ENCODE measurements around the gene ING2. TPM values are rescaled to one million over a fixed set of nuclear protein-coding genes. Genes with fewer than 3 reads are reported as not detected.
"Not testable (repeated sequence)": the region's sequence is repeated elsewhere in the genome, so short reads cannot be mapped to it uniquely, and the experiment has no call there.

Gene ING2
- total RNA-seq, 2 donors from 2014 or later: 9.1 to 11.2 TPM

GRCh38 chr4:183543435-183543834, 38.6 kb downstream of the ING2 start:
- H3K9me3 ChIP-seq (ENCODE audit: control insufficient read depth, low read length, poor library complexity, severe bottlenecking): peaks cover 5% of the 10 kb centered on the region
- H3K36me3 Mint-ChIP-seq (ENCODE audit: low read depth): peaks cover 6% of the 10 kb centered on the region
- no peak overlapping the region for H3K4me3 Mint-ChIP-seq
- peaks cover 36% of the 10 kb centered on the region for H3K27me3 Mint-ChIP-seq
- H3K27ac Mint-ChIP-seq: no peak overlapping the region
- DNase-seq (no peak), ATAC-seq (no peak)
- H3K4me1 Mint-ChIP-seq: no peaks in the 10 kb centered on the region

- Mint-ChIP-seq H3K27ac (no peak overlapping the region), H3K27me3 (peaks cover 40% of the 10 kb centered on the region), H3K4me1 (no peaks in the 10 kb centered on the region), H3K36me3 (ENCODE audit: low read depth) (peaks cover 6% of the 10 kb centered on the region), H3K4me3 (no peak overlapping the region)
- peaks cover 5% of the 10 kb centered on the region for H3K9me3 ChIP-seq (ENCODE audit: control insufficient read depth, low read length, poor library complexity, severe bottlenecking)
- no peak for DNase-seq
- no peak for ATAC-seq
Measured at GRCh38 chr4:183544109-183544508, 39.3 kb downstream of the ING2 start.

DNA sequence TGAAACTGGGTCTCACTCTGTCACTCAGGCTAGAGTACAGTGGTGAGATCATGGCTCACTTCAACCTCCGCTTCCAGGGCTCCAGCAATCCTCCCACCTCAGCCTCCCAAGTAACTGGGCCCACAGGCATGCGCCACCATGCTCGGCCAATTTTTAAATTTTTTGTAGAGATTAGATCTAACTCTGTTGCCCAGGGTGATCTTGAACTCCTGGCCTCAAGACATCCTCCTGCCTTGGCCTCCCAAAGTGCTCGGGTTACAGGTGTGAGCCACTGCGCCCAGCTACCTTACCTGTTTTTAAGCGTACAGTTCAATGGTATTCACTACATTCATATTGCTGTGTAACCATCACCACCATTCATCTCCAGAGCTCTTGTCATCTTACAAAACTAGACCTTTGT, 41.5 kb downstream of the ING2 start:
- H3K27me3 Mint-ChIP-seq: peaks cover 39% of the 10 kb centered on the region
- peaks cover 6% of the 10 kb centered on the region for H3K36me3 Mint-ChIP-seq (ENCODE audit: low read depth)
- no peaks in the 10 kb centered on the region for H3K4me1 Mint-ChIP-seq
- DNase-seq (no peak), ATAC-seq (no peak)
- no peak overlapping the region for H3K27ac Mint-ChIP-seq
- peaks cover 5% of the 10 kb centered on the region for H3K9me3 ChIP-seq (ENCODE audit: control insufficient read depth, low read length, poor library complexity, severe bottlenecking)
- no peak overlapping the region for H3K4me3 Mint-ChIP-seq

DNA sequence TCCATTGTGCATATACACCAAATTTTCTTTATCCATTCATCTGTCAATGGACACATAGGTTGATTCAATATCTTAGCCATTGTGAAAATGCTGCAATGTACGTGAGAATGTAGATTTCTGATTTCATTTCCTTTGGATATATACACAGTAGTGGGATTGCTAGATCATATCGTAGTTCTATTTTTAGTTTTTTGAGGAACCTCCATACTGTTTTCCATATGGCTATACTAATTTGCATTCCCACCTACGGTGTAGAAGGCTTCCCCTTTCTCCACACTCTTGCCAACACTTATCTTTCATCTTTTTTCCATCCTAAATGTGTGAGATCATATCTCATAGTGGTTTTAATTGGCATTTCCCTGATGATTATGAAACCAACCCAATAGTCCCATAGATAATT, 43.4 kb downstream of the ING2 start:
- no peak overlapping the region for H3K4me3 Mint-ChIP-seq

GRCh38 chr4:183550345-183551093, 45.7 kb downstream of the ING2 start:
- H3K9me3 ChIP-seq (ENCODE audit: control insufficient read depth, low read length, poor library complexity, severe bottlenecking): no peaks in the 10 kb centered on the region
- DNase-seq (no peak), ATAC-seq (no peak)
- Mint-ChIP-seq H3K4me3 (no peak overlapping the region), H3K27ac (no peak overlapping the region), H3K36me3 (ENCODE audit: low read depth) (peaks cover 3% of the 10 kb centered on the region), H3K4me1 (no peaks in the 10 kb centered on the region), H3K27me3 (peaks cover 32% of the 10 kb centered on the region)

More for the DNA sequence above, 43.4 kb downstream of the ING2 start:
- no peak overlapping the region for H3K27ac Mint-ChIP-seq
- peaks cover 6% of the 10 kb centered on the region for H3K36me3 Mint-ChIP-seq (ENCODE audit: low read depth)
- DNase-seq (no peak), ATAC-seq (no peak)
- no peaks in the 10 kb centered on the region for H3K4me1 Mint-ChIP-seq
- peaks cover 5% of the 10 kb centered on the region for H3K9me3 ChIP-seq (ENCODE audit: control insufficient read depth, low read length, poor library complexity, severe bottlenecking)
- peaks cover 32% of the 10 kb centered on the region for H3K27me3 Mint-ChIP-seq

DNA sequence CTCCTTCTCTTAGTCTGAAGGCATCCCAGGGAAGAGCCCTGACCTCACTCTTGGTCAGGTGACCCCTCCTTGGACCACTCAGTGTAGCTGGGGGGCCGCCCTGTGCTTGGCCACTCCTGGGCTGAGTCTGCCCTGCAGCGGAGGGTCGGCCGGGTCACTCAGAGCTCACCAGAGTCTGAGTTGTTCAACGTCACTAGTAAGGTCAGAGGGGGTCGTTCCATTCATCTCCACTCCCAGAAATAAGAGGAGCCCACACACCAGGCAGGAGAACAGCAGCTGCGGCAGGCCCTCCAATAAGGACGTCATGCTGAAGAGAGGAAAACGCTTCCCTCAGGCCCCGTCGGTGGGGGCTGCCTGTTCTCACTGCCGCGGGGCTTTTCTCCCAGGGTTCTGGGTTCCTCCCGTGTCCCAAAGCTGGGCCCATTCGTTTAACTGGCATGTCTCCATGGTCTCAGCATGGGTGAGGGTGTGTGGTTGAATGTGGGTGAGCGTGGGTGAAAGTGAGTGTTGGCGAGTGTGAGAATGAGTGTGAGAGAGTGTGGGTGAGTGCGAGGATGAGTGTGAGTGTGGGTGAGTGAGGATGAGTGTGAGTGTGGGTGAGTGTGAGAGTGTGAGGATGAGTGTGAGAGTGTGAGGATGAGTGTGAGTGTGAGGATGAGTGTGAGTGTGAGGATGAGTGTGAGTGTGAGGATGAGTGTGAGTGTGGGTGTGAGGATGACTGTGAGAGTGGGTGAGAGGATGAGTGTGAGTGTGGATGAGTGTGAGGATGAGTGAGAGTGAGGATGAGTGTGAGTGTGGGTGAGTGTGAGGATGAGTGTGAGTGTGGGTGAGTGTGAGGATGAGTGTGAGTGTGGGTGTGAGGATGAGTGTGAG, 47.7 kb downstream of the ING2 start:
- ATAC-seq: no peak
- Mint-ChIP-seq H3K27me3 (peaks cover 34% of the 10 kb centered on the region), H3K36me3 (ENCODE audit: low read depth) (no peaks in the 10 kb centered on the region), H3K4me3 (no peak overlapping the region), H3K4me1 (no peaks in the 10 kb centered on the region), H3K27ac (no peak overlapping the region)
- DNase-seq: no peak
- no peaks in the 10 kb centered on the region for H3K9me3 ChIP-seq (ENCODE audit: control insufficient read depth, low read length, poor library complexity, severe bottlenecking)

GRCh38 chr4:183553147-183553478, 48.3 kb downstream of the ING2 start:
- H3K36me3 Mint-ChIP-seq (ENCODE audit: low read depth); H3K9me3 ChIP-seq (ENCODE audit: control insufficient read depth, low read length, poor library complexity, severe bottlenecking); H3K27ac Mint-ChIP-seq; H3K4me1 Mint-ChIP-seq; DNase-seq; ATAC-seq; H3K4me3 Mint-ChIP-seq: not testable (repeated sequence)
- H3K27me3 Mint-ChIP-seq: peaks cover 33% of the 10 kb centered on the region

DNA sequence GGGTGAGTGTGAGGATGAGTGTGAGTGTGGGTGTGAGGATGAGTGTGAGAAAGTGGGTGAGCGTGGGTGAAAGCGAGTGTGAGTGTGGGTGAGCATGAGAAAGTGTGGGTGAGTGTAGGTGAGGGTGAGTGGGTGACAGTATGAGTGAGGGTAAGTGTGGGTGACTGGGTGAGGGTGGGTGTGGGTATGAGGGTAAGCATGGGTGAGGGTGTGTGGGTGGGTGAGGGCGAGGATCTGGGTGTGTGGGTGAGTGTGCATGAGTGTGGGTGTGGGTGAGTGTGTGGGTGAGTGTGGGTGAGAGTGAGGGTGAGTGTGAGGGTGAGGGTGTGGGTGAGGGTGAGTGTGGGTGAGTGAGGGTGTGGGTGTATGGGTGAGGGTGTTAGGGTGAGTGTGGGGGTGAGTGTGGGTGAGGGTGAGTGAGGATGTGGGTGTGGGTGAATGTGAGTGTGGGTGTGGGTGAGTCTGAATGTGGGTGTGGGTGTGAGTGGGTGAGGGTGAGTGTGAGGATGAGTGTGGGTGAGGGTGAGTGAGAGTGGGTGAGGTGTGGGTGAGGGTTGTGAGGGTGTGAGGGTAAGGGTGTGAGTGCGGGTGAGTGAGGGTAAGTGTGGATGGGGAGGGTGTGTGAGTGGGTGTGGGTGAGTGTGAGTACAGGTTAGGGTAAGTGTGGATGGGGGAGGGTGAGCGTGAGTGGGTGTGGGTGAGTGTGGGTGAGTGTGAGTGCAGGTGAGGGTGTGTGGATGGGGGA, 48.9 kb downstream of the ING2 start:
- H3K27me3 Mint-ChIP-seq: peaks cover 27% of the 10 kb centered on the region
- no peak for ATAC-seq
- no peaks in the 10 kb centered on the region for H3K9me3 ChIP-seq (ENCODE audit: control insufficient read depth, low read length, poor library complexity, severe bottlenecking)
- H3K27ac Mint-ChIP-seq: no peak overlapping the region
- H3K4me1 Mint-ChIP-seq: no peaks in the 10 kb centered on the region
- DNase-seq: no peak
- H3K36me3 Mint-ChIP-seq (ENCODE audit: low read depth): no peaks in the 10 kb centered on the region
- H3K4me3 Mint-ChIP-seq: no peak overlapping the region

GRCh38 chr4:183554346-183554686, 49.5 kb downstream of the ING2 start:
- H3K36me3 Mint-ChIP-seq (ENCODE audit: low read depth): no peaks in the 10 kb centered on the region
- no peak overlapping the region for H3K4me3 Mint-ChIP-seq
- H3K9me3 ChIP-seq (ENCODE audit: control insufficient read depth, low read length, poor library complexity, severe bottlenecking): no peaks in the 10 kb centered on the region
- H3K4me1 Mint-ChIP-seq: no peaks in the 10 kb centered on the region
- ATAC-seq (no peak), DNase-seq (no peak)
- H3K27me3 Mint-ChIP-seq: peaks cover 27% of the 10 kb centered on the region
- no peak overlapping the region for H3K27ac Mint-ChIP-seq

DNA sequence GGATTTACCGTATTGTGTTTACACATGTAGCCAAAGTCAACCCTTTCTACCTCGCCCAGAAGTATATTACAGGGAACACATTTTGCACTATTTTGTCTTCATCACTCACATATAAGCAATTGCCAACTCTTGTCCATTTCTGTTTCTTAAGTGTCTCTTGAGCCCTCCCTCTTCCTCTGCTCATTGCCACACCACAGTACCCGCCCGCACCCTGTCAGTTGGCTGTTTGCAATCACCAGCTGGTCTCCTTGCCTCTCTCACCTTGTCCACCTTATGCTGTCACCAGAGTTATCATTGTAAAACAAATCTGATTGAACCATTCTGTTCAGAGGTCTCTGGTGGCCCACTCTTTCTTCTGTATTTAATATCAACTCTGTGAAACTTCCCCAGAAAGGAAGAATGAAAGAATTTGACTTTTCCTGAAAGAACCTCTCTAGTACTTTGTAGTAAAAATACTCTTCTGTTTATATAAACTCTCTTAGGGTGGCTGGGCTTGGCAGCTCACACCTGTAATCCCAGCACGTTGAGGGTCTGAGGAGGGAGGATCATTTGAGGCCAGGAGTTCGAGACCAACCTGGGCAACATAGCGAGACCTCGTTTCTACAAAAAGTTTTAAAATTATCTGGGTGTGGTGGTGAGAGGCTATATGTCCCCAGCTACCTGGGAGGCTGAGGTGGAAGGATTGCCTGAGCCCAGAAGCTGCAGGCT, 50.2 kb downstream of the ING2 start:
- H3K9me3 ChIP-seq (ENCODE audit: control insufficient read depth, low read length, poor library complexity, severe bottlenecking): no peaks in the 10 kb centered on the region
- H3K4me1 Mint-ChIP-seq: peaks cover 4% of the 10 kb centered on the region
- no peak for ATAC-seq
- no peak overlapping the region for H3K4me3 Mint-ChIP-seq
- peaks cover 22% of the 10 kb centered on the region for H3K27me3 Mint-ChIP-seq
- no peak for DNase-seq
- no peak overlapping the region for H3K27ac Mint-ChIP-seq
- no peaks in the 10 kb centered on the region for H3K36me3 Mint-ChIP-seq (ENCODE audit: low read depth)

DNA sequence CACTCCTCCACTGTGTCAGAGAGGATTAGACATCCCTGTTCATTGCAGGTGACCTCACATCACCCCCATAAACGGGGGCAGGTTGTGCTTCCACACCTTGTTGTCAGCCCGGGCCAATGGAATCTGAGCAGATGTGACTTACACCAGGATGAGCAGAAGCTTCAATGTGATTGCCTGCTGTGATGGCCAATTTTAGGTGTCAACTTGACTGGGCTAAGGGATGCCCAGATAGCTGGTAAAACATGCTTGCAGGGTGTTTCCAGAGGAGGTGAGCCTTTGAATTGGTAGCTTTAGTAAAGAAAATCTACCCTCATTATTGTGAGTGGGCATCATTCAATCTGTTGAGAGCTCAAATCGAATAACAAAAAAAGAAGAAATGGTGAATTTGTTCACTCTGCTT, 52.1 kb downstream of the ING2 start:
- no peak for DNase-seq
- no peak overlapping the region for H3K27ac Mint-ChIP-seq
- H3K36me3 Mint-ChIP-seq (ENCODE audit: low read depth): no peaks in the 10 kb centered on the region
- H3K4me1 Mint-ChIP-seq: peaks cover 4% of the 10 kb centered on the region
- no peaks in the 10 kb centered on the region for H3K9me3 ChIP-seq (ENCODE audit: control insufficient read depth, low read length, poor library complexity, severe bottlenecking)
- H3K27me3 Mint-ChIP-seq: peaks cover 28% of the 10 kb centered on the region
- no peak for ATAC-seq
- H3K4me3 Mint-ChIP-seq: no peak overlapping the region

GRCh38 chr4:183557611-183558010, 52.8 kb downstream of the ING2 start:
- H3K4me1 Mint-ChIP-seq: peaks cover 4% of the 10 kb centered on the region
- no peak for ATAC-seq
- H3K36me3 Mint-ChIP-seq (ENCODE audit: low read depth): no peaks in the 10 kb centered on the region
- H3K27ac Mint-ChIP-seq: no peak overlapping the region
- no peaks in the 10 kb centered on the region for H3K9me3 ChIP-seq (ENCODE audit: control insufficient read depth, low read length, poor library complexity, severe bottlenecking)
- no peak overlapping the region for H3K4me3 Mint-ChIP-seq
- H3K27me3 Mint-ChIP-seq: peaks cover 30% of the 10 kb centered on the region
- DNase-seq: no peak

GRCh38 chr4:183558873-183559272, 54.0 kb downstream of the ING2 start:
- Mint-ChIP-seq H3K36me3 (ENCODE audit: low read depth) (no peaks in the 10 kb centered on the region), H3K4me1 (peaks cover 4% of the 10 kb centered on the region), H3K27me3 (peaks cover 35% of the 10 kb centered on the region), H3K4me3 (no peak overlapping the region), H3K27ac (no peak overlapping the region)
- DNase-seq: no peak
- no peak for ATAC-seq
- no peaks in the 10 kb centered on the region for H3K9me3 ChIP-seq (ENCODE audit: control insufficient read depth, low read length, poor library complexity, severe bottlenecking)
